Parathyroid adenoma (tissue), 2 donors: Measurements from ENCODE around the gene SH3GL1.
A peak's percentile ranks its signal among the peaks of the same experiment; 100 is the strongest.

Experiments used
- H2AFZ ChIP-seq: fragments of 300-600 bp; sonication (generic); one replicate; pipeline ENCODE4 v1.7.0; 2017; ENCODE audit warnings: antibody characterized with exemption, mild to moderate bottlenecking
- H3K27ac ChIP-seq: fragments of 300-600 bp; sonication (generic); one replicate; pipeline ENCODE4 v1.7.0; 2017
- H3K27me3 ChIP-seq: fragments of 300-600 bp; sonication (generic); one replicate; pipeline ENCODE4 v1.7.0; 2017; ENCODE audit warnings: low read length; ENCODE audit not compliant: control insufficient read depth, insufficient read depth
- H3K36me3 ChIP-seq: fragments of 300-600 bp; sonication (generic); one replicate; pipeline ENCODE4 v1.7.0; 2017; ENCODE audit warnings: low read length; ENCODE audit not compliant: control insufficient read depth, insufficient read depth
- H3K4me1 ChIP-seq: fragments of 300-600 bp; sonication (generic); one replicate; pipeline ENCODE4 v1.7.0; 2017; ENCODE audit warnings: control low read depth
- H3K4me2 ChIP-seq: fragments of 300-600 bp; sonication (generic); one replicate; pipeline ENCODE4 v1.7.0; 2017; ENCODE audit warnings: low read length
- H3K4me3 ChIP-seq: fragments of 300-600 bp; sonication (generic); one replicate; pipeline ENCODE4 v1.7.0; 2017; ENCODE audit warnings: low read depth, low read length
- H3K79me2 ChIP-seq: fragments of 300-600 bp; sonication (generic); one replicate; pipeline ENCODE4 v1.7.0; 2017; ENCODE audit warnings: control low read depth
- H3K9ac ChIP-seq: fragments of 300-600 bp; sonication (generic); one replicate; pipeline ENCODE4 v1.7.0; 2017; ENCODE audit warnings: mild to moderate bottlenecking
- H3K9me3 ChIP-seq: fragments of 300-600 bp; sonication (generic); one replicate; pipeline ENCODE4 v1.7.0; 2017; ENCODE audit warnings: low read length; ENCODE audit not compliant: control insufficient read depth
- CTCF ChIP-seq: fragments of 300-600 bp; sonication (generic); IDR thresholded peaks from one replicate; pipeline ENCODE4 v1.7.0; 2017; ENCODE audit warnings: antibody characterized with exemption, mild to moderate bottlenecking
- donor health status: primary hyperparathyroidism.

SH3GL1 gene

GRCh38 chr19:4415352-4415751 lies 15.0 kb upstream of the SH3GL1 start:
- TF ChIP-seq CTCF = no peak
- H3K9ac ChIP-seq = no peak overlapping the region
- no peaks in the 10 kb centered on the region for H3K79me2 ChIP-seq
- H3K9me3 ChIP-seq = no peaks in the 10 kb centered on the region
- peak overlapping the region; percentile 42 for H2AFZ ChIP-seq
- peak overlapping the region; percentile 9 for H3K27ac ChIP-seq
- no peak overlapping the region for H3K4me3 ChIP-seq
- H3K36me3 ChIP-seq = no peaks in the 10 kb centered on the region
- no peaks in the 10 kb centered on the region for H3K27me3 ChIP-seq
- no peak overlapping the region for H3K4me2 ChIP-seq
- H3K4me1 ChIP-seq = peaks cover 13% of the 10 kb centered on the region

- Histone ChIP-seq H3K4me2 (peak overlapping the region; percentile 49), H3K36me3 (no peaks in the 10 kb centered on the region), H3K9me3 (no peaks in the 10 kb centered on the region), H3K4me3 (no peak overlapping the region), H3K4me1 (peaks cover 13% of the 10 kb centered on the region), H3K27me3 (no peaks in the 10 kb centered on the region), H3K27ac (peak overlapping the region; percentile 9), H2AFZ (peak overlapping the region; percentile 63), H3K79me2 (no peaks in the 10 kb centered on the region), H3K9ac (no peak overlapping the region)
- TF ChIP-seq CTCF = peak; percentile 5
Observed at GRCh38 chr19:4414800-4415321, 14.5 kb upstream of the SH3GL1 start.

- Histone ChIP-seq H3K36me3 (no peaks in the 10 kb centered on the region), H2AFZ (peak overlapping the region; percentile 63), H3K9me3 (no peaks in the 10 kb centered on the region), H3K27ac (no peak overlapping the region), H3K4me2 (no peak overlapping the region), H3K79me2 (no peaks in the 10 kb centered on the region), H3K27me3 (no peaks in the 10 kb centered on the region), H3K4me3 (no peak overlapping the region), H3K4me1 (peaks cover 13% of the 10 kb centered on the region), H3K9ac (no peak overlapping the region)
- TF ChIP-seq CTCF = no peak
Observed at GRCh38 chr19:4414144-4414799, 13.9 kb upstream of the SH3GL1 start.

- TF ChIP-seq CTCF = no peak
- Histone ChIP-seq H3K27me3 (no peaks in the 10 kb centered on the region), H3K4me3 (no peak overlapping the region), H3K79me2 (no peaks in the 10 kb centered on the region), H3K9ac (no peak overlapping the region), H3K4me2 (no peak overlapping the region), H3K27ac (no peak overlapping the region), H2AFZ (no peak overlapping the region), H3K36me3 (no peaks in the 10 kb centered on the region), H3K9me3 (no peaks in the 10 kb centered on the region), H3K4me1 (peaks cover 13% of the 10 kb centered on the region)
Observed at GRCh38 chr19:4413588-4413987, 13.2 kb upstream of the SH3GL1 start.
